Measurements from ENCODE around the gene MYADM.
A peak's percentile ranks its signal among the peaks of the same experiment; 100 is the strongest.

MYADM gene

GRCh38 chr19:53892301-53892980 lies 24.8 kb downstream of the MYADM start:
- no peak for DNase-seq

DNA sequence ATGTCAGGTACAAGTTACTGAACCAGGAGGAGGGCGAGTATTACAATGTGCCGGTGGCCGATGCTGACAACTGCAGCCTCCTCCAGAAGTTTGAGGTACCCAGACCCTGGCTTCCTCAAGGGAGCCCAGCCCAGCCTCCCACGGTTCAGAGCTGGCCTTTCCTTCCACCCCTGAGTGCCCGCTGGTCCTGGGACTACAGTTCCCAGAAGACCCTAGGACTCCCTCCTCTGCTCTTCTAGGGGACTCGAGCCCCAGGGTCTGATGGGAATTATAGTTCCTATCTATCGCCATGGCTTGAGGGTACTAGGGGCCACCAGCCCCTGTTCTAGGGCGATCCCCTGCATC lies 25.3 kb downstream of the MYADM start:
- no peak for DNase-seq

GRCh38 chr19:53894707-53895106 lies 27.0 kb downstream of the MYADM start:
- DNase-seq, result no peak

- no peak for DNase-seq
Observed at GRCh38 chr19:53896682-53897081, 29.0 kb downstream of the MYADM start.

- DNase-seq, result no peak
Observed at GRCh38 chr19:53897459-53897858, 29.8 kb downstream of the MYADM start.

DNA sequence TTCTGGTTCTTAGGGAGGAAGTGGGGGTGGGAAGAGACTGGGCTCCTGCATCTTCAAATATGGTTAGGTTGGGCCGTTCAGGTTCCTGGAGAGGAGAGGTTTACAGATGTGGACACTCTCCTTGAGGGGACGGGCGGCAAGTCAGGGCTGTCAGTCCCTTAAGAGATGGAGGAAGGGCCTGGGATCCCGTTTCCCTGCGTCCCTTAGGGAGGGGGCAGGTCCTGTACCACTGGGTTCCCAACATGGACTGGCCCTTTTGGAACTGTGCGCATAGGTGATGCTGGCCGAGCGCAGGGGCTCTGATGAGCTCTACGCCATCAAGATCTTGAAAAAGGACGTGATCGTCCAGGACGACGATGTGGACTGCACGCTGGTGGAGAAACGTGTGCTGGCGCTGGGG lies 30.5 kb downstream of the MYADM start:
- DNase-seq, result no peak

GRCh38 chr19:53898636-53899341 lies 31.1 kb downstream of the MYADM start:
- DNase-seq, result no peak

GRCh38 chr19:53900191-53900860 lies 32.6 kb downstream of the MYADM start:
- no peak for DNase-seq

DNA sequence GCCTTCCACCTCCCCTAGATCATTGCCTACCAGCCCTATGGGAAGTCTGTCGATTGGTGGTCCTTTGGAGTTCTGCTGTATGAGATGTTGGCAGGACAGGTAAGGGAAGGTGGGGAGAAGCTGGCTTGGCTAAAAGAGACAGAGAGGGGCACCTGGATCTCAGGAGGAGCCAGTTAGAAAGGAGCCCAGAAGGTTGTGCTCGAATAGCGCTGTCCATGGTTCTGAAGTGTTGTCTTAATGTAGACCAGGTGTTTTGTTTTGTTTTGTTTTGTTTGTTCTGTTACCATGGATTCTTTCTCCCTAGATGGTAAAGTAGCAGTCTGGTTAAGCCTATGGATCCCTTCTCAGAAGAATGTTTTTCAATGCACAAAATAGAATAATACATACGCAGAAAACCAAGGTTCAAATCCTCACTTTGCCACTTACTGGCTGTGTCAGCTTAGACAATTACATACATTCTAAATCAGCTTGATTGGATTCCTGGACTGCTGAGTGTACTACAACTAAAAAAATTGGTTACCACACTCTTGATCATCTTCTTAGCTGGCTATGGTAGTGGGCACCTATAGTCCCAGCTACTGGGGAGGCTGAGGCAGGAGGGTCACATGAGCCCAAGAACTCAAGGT lies 35.5 kb downstream of the MYADM start:
- DNase-seq, result peak; percentile 26

GRCh38 chr19:53904909-53905308 lies 37.2 kb downstream of the MYADM start:
- DNase-seq, result no peak

DNA sequence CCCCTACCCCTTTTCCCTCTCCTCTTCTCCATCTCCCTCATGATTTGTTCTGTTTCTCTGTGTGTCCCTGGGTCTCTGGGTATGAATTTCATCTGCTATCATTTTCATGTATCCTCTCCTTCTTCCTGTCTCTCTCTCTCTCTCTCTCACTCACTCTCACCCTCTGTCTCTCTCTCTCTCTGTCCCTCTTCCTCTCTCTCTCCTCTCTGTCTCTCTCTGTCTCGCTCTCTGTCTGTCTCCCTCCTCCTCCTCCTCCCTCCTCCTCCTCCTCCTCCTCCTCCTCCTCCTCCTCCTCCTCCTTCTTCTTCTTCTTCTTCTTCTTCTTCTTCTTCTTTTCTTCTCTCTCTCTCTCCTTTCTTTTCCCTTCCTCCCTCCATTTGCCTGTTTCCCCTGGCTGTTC lies 38.1 kb downstream of the MYADM start:
- DNase-seq, result no peak

DNA sequence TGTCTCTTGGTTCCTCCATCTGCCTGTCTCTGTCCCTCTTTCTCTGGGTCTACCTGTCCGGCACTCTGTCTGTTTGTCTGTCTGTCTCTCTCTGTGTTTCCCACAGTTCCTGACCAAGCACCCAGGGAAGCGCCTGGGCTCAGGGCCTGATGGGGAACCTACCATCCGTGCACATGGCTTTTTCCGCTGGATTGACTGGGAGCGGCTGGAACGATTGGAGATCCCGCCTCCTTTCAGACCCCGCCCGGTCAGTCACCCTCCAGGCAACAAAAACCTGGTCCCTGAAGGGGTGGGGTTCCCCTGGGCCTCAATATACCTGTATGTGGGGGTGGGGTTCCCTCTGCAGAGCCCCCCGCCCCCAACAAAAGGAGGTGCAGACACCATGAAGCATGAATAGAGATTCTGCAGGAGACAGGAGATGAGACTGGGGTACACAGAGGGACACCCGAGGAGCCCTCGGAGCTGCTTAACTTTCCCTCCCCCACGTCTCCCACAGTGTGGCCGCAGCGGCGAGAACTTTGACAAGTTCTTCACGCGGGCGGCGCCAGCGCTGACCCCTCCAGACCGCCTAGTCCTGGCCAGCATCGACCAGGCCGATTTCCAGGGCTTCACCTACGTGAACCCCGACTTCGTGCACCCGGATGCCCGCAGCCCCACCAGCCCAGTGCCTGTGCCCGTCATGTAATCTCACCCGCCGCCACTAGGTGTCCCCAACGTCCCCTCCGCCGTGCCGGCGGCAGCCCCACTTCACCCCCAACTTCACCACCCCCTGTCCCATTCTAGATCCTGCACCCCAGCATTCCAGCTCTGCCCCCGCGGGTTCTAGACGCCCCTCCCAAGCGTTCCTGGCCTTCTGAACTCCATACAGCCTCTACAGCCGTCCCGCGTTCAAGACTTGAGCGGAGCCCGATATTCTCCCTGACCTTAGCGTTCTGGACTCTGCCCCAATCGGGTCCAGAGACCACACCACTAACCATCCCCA lies 38.8 kb downstream of the MYADM start:
- DNase-seq, result no peak

DNA sequence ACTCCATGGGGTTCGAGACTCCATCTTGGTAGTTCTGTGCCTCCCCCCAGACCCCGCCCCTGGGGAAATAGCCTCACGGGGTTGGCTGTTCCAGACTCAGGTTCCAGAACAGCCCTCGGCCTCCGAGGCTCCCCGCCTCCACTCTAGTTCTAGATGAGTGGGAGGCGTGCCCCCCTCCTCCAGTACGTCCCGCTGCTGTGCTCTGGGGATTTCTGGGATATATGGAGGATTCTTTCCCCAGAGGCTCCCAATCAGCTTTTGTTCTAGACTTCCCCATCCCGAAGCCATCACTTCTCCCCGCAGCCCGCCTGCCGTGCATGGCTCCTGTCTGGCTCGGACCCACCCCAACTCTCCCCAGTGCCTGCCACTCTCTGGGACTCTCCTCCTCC lies 39.5 kb downstream of the MYADM start:
- no peak for DNase-seq

- no peak for DNase-seq
Observed at GRCh38 chr19:53907690-53908089, 40.0 kb downstream of the MYADM start.

- DNase-seq, result peak; percentile 41
Observed at GRCh38 chr19:53908106-53908934, 40.6 kb downstream of the MYADM start.

GRCh38 chr19:53908935-53909415 lies 41.3 kb downstream of the MYADM start, which contains the start of gene CACNG7:
Gene CACNG7 (plus strand): TSS chr19:53909278. CDS start chr19:53912832, 3,554 bp downstream.
- no peak for DNase-seq

GRCh38 chr19:53909471-53910169 lies 41.9 kb downstream of the MYADM start:
- no peak for DNase-seq

- no peak for DNase-seq
Observed at GRCh38 chr19:53910170-53910518, 42.5 kb downstream of the MYADM start.

- no peak for DNase-seq
Observed at GRCh38 chr19:53912653-53913052, 45.0 kb downstream of the MYADM start.

GRCh38 chr19:53915000-53915399 lies 47.3 kb downstream of the MYADM start:
- no peak for DNase-seq

GRCh38 chr19:53916004-53916403 lies 48.3 kb downstream of the MYADM start:
- no peak for DNase-seq

All from NCI-H748 treated with DMSO at 0.1 percent for 48 hours (cell line).